HAP-1 (cell line): ENCODE results near the gene SLC6A9.
A peak's percentile ranks its signal among the peaks of the same experiment; 100 is the strongest.

Source experiments
- DNase-seq, 2 experiments: peaks; one replicate each; pipeline ENCODE4 v3.0.0-alpha.2; 2016 to 2020; ENCODE audit warnings: low spot score in 2 of 2
- H3K27me3 ChIP-seq: fragments of 250-450 bp; sonication (Bioruptor Pico); 2 replicates; pipeline ENCODE4 v1.5.1; 2020; ENCODE audit warnings: low read depth, mild to moderate bottlenecking, moderate library complexity
- H3K36me3 ChIP-seq: fragments of 250-450 bp; sonication (Bioruptor Pico); replicated peaks from 2 replicates; pipeline ENCODE4 v1.5.1; 2020; ENCODE audit warnings: mild to moderate bottlenecking
- H3K4me1 ChIP-seq: fragments of 250-450 bp; sonication (Bioruptor Pico); 2 replicates; pipeline ENCODE4 v1.5.1; 2020; ENCODE audit warnings: mild to moderate bottlenecking
- H3K4me3 ChIP-seq: fragments of 250-450 bp; sonication (Bioruptor Pico); 2 replicates; pipeline ENCODE4 v1.5.1; 2020; ENCODE audit warnings: mild to moderate bottlenecking, moderate library complexity
- H3K9me3 ChIP-seq: fragments of 250-450 bp; sonication (Bioruptor Pico); 2 replicates; pipeline ENCODE4 v1.5.1; 2020; ENCODE audit warnings: mild to moderate bottlenecking, moderate library complexity
- in situ Hi-C: fragments of 300-500 bp; cut with MboI; formaldehyde crosslinking; loops from 3 replicates; pipeline ENCODE4 v1.14.3; 2020; ENCODE audit warnings: low sequenced_read_pairs, inconsistent platforms, mixed read lengths

Gene SLC6A9

DNA sequence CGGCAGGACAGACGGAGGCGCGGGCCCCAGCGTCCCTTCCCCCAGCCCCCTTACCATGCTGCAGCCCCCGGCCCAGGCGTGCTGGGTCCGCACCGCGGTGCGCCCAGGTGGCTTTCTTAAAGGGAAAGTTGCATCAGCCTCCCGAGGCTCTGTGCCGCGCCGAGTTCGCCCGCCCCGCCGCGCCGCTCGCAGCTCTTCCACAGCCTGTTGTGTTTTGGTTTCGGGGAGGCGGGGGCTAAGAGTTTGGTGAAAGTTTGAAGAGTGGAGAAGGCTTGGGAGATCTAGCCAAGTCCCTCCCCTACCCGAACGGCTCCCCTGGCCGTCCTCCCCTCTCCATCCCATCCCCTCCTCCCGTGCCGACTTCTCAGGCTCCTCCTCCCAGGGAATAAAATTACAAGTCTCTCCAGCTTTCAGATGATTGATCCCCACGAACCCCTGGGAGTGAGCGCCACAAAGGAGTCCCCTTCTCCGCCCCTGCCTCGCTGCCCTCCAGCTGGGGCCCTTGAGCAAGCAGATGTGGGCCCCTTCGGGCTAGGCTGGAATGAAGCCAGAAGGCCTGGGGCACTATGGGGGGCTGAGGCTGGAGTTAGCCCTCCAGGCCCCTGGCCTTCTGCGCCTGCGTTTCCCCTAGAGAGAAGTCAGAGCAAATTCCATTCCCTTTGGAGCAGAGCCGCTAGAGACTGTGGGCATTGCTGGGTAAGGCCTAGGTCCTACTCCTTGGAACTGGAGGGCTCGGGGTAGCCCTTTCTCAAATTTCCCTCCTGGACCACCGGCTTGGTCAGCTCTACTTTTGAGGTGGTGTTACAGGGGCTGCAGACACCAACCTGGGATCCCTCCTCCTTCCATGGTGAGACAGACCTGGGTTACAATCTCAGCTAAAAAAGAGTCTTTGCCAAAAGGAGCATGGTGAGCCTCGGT, at the start of gene SLC6A9:
SLC6A9 (minus strand) TSS at position 211 of the 918 bp plus-strand sequence. CDS start 7,185 bp downstream, outside the sequence.
- H3K36me3 ChIP-seq: no peaks in the 10 kb centered on the region
- H3K4me1 ChIP-seq: peaks cover 18% of the 10 kb centered on the region
- no peaks in the 10 kb centered on the region for H3K9me3 ChIP-seq
- peak within 1 kb of the TSS; percentile 94 for H3K4me3 ChIP-seq
- no peaks in the 10 kb centered on the region for H3K27me3 ChIP-seq
- peak; percentile 63 to 83 for DNase-seq
- in situ Hi-C loops: loop anchor here (10.0 to 25.0 kb wide), 2 partner anchors 269 to 507 kb away; no protein-coding TSS in a partner anchor

DNA sequence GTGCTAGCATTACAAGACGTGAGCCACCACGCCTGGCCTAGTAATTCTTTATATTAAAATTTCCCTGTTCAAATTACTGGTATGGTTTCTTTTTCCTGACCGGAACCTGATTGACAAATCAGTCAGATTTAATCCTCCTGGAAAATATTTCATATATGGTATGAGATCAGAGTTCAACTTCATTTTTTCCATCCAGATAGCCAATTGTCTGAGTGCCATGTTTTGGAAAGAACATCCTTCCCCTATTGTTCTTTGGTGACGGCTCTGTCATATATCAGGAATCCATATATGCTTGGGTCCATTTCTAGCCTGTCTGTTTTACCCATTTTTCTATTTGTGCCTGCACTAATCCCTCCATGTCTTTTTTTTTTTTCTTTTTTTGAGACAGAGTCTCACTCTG, 48.3 kb upstream of the SLC6A9 start:
- no peak for DNase-seq

DNA sequence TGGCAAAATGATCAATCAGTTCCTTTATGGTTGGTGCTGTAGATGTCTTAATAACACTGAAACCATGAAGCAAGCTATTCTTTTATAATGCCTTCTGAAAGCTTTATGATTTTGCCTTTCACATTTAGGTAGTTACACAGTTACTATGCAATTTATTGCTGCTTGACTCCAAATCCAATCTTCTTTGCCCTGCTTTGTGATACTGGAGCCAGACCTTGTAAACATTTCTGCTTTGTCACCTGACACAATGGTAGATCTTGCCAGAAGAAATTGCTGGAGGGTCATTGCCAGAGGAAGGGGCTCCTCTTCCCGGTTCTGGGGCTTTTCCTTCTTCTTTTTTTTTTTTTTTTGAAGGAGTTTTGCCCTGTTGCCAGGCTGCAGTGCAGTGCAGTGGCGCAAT, 46.8 kb upstream of the SLC6A9 start:
- Histone ChIP-seq H3K27me3 (peaks cover 7% of the 10 kb centered on the region), H3K4me1 (peaks cover 5% of the 10 kb centered on the region; the same call in 1 of the 2 replicates), H3K9me3 (no peaks in the 10 kb centered on the region), H3K4me3 (no peak overlapping the region), H3K36me3 (no peaks in the 10 kb centered on the region)
- in situ Hi-C loops: no loop called here
- DNase-seq: peak; percentile 32 to 54

More for the DNA sequence above, 48.3 kb upstream of the SLC6A9 start:
- in situ Hi-C loops: no loop called here
- Histone ChIP-seq H3K27me3 (peaks cover 7% of the 10 kb centered on the region), H3K4me3 (no peak overlapping the region), H3K4me1 (peaks cover 5% of the 10 kb centered on the region; the same call in 1 of the 2 replicates), H3K36me3 (no peaks in the 10 kb centered on the region), H3K9me3 (no peaks in the 10 kb centered on the region)

DNA sequence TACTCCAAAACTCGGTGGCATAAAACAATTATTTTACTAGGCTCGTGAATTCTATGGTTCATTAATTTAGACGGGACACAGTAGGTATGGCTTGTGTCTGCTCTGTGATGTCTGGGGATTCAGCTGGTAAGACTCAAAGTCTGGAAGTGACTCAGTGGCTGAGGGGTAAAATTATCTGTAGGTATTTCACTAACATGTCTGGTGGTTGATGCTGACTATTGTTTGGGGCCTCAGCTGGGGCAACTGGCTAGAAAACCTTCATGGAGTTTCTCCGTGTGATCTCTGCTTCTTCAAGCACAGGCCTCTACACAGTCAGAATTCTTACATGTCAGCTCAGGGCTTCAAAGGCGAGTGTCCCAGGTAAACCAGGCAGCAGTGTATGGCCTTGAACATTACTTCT, 46.2 kb upstream of the SLC6A9 start:
- in situ Hi-C loops: no loop called here
- H3K9me3 ChIP-seq: no peaks in the 10 kb centered on the region
- no peaks in the 10 kb centered on the region for H3K36me3 ChIP-seq
- H3K4me3 ChIP-seq: no peak overlapping the region
- no peak for DNase-seq
- H3K27me3 ChIP-seq: peaks cover 7% of the 10 kb centered on the region
- H3K4me1 ChIP-seq: peaks cover 5% of the 10 kb centered on the region; the same call in 1 of the 2 replicates

DNA sequence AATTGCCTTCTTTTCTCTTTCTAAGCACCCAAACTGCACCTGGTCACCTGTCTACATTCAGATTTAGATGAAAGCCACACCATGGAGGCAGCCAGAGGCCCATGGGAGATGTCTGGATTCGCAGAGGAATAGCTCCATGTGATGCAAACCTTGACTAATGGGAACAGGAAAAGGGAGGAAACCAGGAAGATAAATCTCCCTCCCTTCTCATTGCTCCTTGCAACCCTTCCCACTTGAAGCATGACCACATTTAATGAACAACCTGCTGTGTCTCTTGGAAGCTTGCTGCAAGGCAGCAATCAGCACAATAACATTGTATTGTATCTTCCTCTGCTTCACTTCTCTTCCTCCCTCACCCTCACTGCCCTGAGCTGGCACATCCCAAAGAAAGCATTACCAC, 44.8 kb upstream of the SLC6A9 start:
- in situ Hi-C loops: no loop called here
- peaks cover 5% of the 10 kb centered on the region; the same call in 1 of the 2 replicates for H3K4me1 ChIP-seq
- no peak for DNase-seq
- no peaks in the 10 kb centered on the region for H3K27me3 ChIP-seq
- H3K36me3 ChIP-seq: no peaks in the 10 kb centered on the region
- H3K9me3 ChIP-seq: no peaks in the 10 kb centered on the region
- no peak overlapping the region for H3K4me3 ChIP-seq

DNA sequence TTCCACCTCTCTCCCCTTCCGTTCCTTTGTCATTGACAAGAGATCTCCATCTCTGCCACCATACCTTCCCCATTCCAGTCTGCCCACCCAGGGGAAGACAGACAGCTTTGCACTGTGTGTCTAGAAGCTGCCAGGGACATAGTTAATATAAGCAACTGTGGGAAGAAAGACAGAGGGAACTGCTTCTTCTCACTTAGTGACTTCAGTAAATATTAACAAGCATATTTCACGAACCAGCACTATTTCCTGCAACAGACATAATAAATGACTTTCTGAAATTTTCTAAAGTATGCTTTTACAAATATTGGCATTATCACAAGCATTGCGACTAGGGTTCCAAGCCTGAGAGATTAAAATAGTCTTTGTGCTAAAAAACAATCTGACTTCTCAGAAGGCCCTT, 43.2 kb upstream of the SLC6A9 start:
- in situ Hi-C loops: loop anchor here (25.0 kb wide), 1 partner anchor 837 kb away; no protein-coding TSS in a partner anchor

DNA sequence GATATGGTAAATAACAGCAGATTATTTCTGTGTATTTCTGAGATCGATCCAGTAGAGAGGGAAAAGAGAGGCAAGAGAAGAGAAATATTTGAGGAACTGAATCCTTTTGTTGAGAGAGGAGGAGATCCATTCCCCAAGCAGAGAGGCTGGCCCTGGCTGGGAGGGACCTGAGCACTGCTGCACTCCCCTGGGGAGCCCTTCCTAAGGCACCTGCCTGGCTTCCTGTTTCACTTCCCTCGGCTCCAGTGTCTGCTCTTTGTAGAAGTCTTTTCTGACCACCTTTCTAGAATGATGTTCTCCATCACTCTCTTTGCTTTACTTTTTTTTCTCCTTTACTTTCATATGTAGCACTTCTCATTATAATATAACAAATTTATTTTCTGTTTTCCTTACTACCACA, 42.3 kb upstream of the SLC6A9 start:
- no peak for DNase-seq
- Histone ChIP-seq H3K4me3 (no peak overlapping the region), H3K9me3 (no peaks in the 10 kb centered on the region)

More for the DNA sequence above, 43.2 kb upstream of the SLC6A9 start:
- no peaks in the 10 kb centered on the region for H3K36me3 ChIP-seq
- no peak for DNase-seq
- H3K9me3 ChIP-seq: no peaks in the 10 kb centered on the region
- H3K4me1 ChIP-seq: peaks cover 5% of the 10 kb centered on the region; the same call in 1 of the 2 replicates
- no peaks in the 10 kb centered on the region for H3K27me3 ChIP-seq
- H3K4me3 ChIP-seq: no peak overlapping the region

DNA sequence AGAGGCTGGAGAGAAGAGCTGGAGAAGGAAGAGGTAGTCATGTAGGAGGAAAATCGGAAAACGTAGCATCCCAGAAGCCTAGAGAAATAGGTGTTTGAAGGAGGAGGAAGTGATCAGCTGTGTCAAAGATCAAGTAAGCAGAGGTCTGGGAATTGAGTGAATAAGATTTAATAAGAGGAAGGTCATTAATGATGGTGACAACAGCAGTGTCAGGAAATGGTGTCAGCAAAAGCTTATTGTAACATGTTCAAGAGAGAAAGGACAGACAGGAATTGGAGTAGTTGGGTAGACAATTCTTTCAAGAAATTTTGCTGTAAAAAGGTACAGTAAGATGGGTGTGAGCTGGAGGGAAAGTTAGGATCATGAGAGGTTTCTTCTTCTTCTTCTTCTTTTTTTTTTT, 41.6 kb upstream of the SLC6A9 start:
- DNase-seq: no peak
- Histone ChIP-seq H3K9me3 (no peaks in the 10 kb centered on the region), H3K36me3 (no peaks in the 10 kb centered on the region), H3K4me3 (no peak overlapping the region), H3K4me1 (peaks cover 2% of the 10 kb centered on the region; the same call in 1 of the 2 replicates), H3K27me3 (no peaks in the 10 kb centered on the region)
- in situ Hi-C loops: loop anchor here (25.0 kb wide), 1 partner anchor 836 kb away; no protein-coding TSS in a partner anchor

More for the DNA sequence above, 42.3 kb upstream of the SLC6A9 start:
- in situ Hi-C loops: loop anchor here (25.0 kb wide), 1 partner anchor 836 kb away; no protein-coding TSS in a partner anchor
- H3K27me3 ChIP-seq: no peaks in the 10 kb centered on the region
- peaks cover 5% of the 10 kb centered on the region; the same call in 1 of the 2 replicates for H3K4me1 ChIP-seq
- no peaks in the 10 kb centered on the region for H3K36me3 ChIP-seq

DNA sequence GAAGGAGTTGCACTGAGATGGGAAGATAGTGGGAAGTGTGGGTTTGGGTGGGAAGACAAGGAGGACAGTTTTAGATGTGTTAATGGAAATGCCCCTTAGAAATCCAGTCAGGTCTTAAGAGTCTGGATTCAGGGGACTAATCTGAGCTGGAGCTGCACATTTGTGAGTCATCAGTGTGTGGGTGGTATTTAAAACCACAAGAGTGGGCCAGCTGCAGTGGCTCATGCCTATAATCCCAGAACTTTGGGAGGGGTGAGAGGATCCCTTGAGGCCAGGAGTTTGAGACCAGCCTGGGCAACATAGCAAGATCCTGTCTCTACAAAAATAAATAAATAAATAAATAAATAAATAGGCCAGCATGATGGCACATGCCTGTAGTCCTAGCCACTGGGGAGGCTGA, 40.9 kb upstream of the SLC6A9 start:
- Histone ChIP-seq H3K4me3 (no peak overlapping the region), H3K4me1 (no peaks in the 10 kb centered on the region), H3K36me3 (no peaks in the 10 kb centered on the region), H3K9me3 (no peaks in the 10 kb centered on the region), H3K27me3 (peaks cover 3% of the 10 kb centered on the region; the same call in 1 of the 2 replicates)
- no peak for DNase-seq
- in situ Hi-C loops: loop anchor here (25.0 kb wide), 1 partner anchor 835 kb away; no protein-coding TSS in a partner anchor

DNA sequence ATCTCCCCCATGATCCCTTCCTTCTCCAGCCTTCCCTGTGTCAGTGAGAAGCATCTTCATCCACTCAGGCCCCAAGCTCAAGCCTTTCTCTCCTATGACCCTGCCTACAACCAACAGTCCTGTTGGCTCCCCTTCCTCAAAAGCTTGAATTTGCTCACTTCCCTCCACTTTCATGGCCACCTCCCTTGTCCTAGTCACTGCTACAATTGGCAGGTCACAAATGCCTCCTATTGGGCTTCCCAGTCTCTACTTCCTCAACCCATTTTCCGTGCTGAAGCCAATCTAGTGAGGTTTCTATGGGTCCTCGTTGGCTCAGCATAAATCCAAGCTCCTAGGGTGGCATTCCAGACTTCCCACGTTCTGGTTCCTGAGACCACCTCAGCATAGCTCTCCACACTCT, 40.2 kb upstream of the SLC6A9 start:
- H3K27me3 ChIP-seq: peaks cover 3% of the 10 kb centered on the region; the same call in 1 of the 2 replicates
- in situ Hi-C loops: loop anchor here (25.0 kb wide), 1 partner anchor 834 kb away; no protein-coding TSS in a partner anchor
- no peaks in the 10 kb centered on the region for H3K4me1 ChIP-seq
- no peaks in the 10 kb centered on the region for H3K36me3 ChIP-seq
- H3K9me3 ChIP-seq: no peaks in the 10 kb centered on the region
- DNase-seq: no peak
- H3K4me3 ChIP-seq: no peak overlapping the region

DNA sequence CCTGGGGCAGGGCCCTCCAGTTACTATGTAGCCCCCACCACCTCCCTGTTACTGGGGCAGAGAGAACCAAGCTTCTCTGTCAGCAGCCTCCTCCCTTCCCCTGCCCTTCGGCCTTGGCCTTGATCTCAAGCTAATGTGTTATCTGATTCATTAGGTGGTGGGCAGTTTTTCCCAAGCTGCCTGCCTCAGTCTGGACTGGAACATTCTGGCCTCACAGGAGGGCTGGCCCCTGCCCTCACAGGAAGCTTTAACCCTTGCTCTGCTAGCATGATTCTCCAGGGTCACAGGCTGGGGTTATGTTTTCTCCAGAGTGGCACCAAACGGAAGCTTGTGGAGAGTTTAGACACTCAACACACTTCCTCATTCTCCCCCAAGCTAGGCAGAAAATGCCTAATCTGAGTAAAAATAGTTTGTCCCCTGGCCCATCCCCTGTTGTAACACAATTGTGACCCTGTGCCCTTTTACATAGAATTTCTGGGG, 37.2 kb upstream of the SLC6A9 start:
- in situ Hi-C loops: loop anchor here (25.0 kb wide), 1 partner anchor 831 kb away; no protein-coding TSS in a partner anchor
- H3K4me1 ChIP-seq: no peaks in the 10 kb centered on the region
- H3K9me3 ChIP-seq: no peaks in the 10 kb centered on the region
- DNase-seq: no peak
- H3K4me3 ChIP-seq: no peak overlapping the region
- no peaks in the 10 kb centered on the region for H3K36me3 ChIP-seq
- H3K27me3 ChIP-seq: peaks cover 12% of the 10 kb centered on the region

DNA sequence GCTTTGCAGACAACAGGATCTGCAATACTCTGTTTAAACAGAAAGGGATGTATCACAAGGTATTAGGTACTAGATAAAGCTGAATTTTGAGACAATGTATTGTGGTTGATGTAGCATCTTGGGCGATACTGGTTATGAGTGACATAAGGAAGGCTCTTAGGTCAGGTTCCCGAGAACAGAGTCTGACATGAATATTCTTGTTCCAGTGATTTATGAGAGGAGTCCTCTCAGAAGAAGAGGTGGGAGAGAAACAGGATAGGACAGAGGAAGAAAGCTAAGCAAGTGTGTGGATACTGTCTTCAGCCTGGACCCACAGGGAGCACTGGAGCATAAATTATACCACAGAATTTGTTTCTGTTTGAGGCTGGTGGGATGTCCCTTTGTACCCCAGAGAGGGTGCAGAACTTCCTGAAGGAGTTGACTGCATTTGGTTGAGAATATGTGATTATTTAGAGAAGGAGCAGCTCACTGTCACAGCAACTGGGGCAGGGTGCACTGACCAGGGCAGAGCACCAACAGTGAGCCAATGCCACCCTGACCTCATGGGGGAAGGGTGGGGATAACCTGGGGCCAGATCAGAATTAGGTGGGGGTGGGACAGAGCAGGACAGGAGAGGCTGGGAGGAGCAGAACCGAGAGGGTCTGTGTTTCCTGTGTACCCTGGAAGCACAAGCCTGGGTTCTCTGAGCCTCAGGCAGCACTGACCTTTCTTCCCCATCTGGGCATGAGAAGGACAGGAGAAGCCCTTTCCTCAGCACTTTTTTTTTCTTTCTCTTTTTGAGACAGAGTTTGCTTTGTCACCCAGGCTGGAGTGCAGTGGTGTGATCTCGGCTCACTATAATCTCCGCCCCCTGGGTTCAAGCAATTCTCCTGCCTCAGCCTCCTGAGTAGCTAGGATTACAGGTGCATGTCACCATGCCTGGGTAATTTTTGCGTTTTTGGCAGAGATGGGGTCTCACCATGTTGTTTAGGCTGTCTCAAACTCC, 36.3 kb upstream of the SLC6A9 start:
- in situ Hi-C loops: loop anchor here (25.0 kb wide), 1 partner anchor 830 kb away; no protein-coding TSS in a partner anchor
- H3K9me3 ChIP-seq: no peaks in the 10 kb centered on the region
- H3K4me3 ChIP-seq: no peak overlapping the region

More for the DNA sequence above, 36.3 kb upstream of the SLC6A9 start:
- Histone ChIP-seq H3K4me1 (no peaks in the 10 kb centered on the region), H3K36me3 (no peaks in the 10 kb centered on the region), H3K27me3 (peaks cover 19% of the 10 kb centered on the region)
- DNase-seq: no peak
